Kidney (tissue), 14 donors: ENCODE results near the gene MPHOSPH9. TPM values are rescaled to one million over a fixed set of nuclear protein-coding genes. Genes with fewer than 3 reads are reported as not detected.

Source experiments
- DNase-seq, 5 donors: peaks; one replicate each; pipeline ENCODE4 v3.0.0-alpha.2; 2013 to 2020
- FAIRE-seq: peaks from 2 replicates; lab custom pipeline; 2012; peaks lifted over from hg19 to GRCh38; lab: Jason Lieb, UNC
- H3K27ac ChIP-seq, 2 donors: one replicate each; pipeline ENCODE4 v1.7.0; 2013; ENCODE audit warnings: low read depth in 2 of 2, low read length in 2 of 2, inconsistent platforms in 1 of 2
- H3K27me3 ChIP-seq: one replicate; pipeline ENCODE4 v1.7.1; 2013; ENCODE audit warnings: low read length, inconsistent platforms; ENCODE audit not compliant: control insufficient read depth, insufficient read depth
- H3K36me3 ChIP-seq, 3 donors: one replicate each; pipeline versions ENCODE4 v1.7.0 to v1.7.1; 2013; ENCODE audit warnings: low read length in 3 of 3, control low read depth in 1 of 3, inconsistent platforms in 1 of 3; ENCODE audit not compliant: insufficient read depth in 3 of 3, control insufficient read depth in 2 of 3
- H3K4me1 ChIP-seq, 3 donors: one replicate each; pipeline versions ENCODE4 v1.7.0 to v1.7.1; 2013; ENCODE audit warnings: low read length in 3 of 3, inconsistent platforms in 1 of 3, low read depth in 1 of 3; ENCODE audit not compliant: control insufficient read depth in 2 of 3, insufficient read depth in 2 of 3
- H3K4me3 ChIP-seq, 3 donors: one replicate each; pipeline versions ENCODE4 v1.7.0 to v1.8.1; 2013; ENCODE audit warnings: low read length in 3 of 3, control low read depth in 1 of 3, inconsistent platforms in 1 of 3
- H3K9ac ChIP-seq, 3 donors: one replicate each; pipeline versions ENCODE4 v1.7.0 to v1.7.1; 2013; ENCODE audit warnings: low read length in 3 of 3, control low read depth in 1 of 3, inconsistent platforms in 1 of 3
- H3K9me3 ChIP-seq, 3 donors: one replicate each; pipeline versions ENCODE4 v1.7.0 to v1.7.1; 2013; ENCODE audit warnings: low read length in 3 of 3, control low read depth in 1 of 3, inconsistent platforms in 1 of 3; ENCODE audit not compliant: control insufficient read depth in 2 of 3, insufficient read depth in 1 of 3
- intact Hi-C: fragments of 100-400 bp; cut with DNase I; formaldehyde crosslinking; loops from one replicate; pipeline ENCODE4 v1.11.1; 2022
- polyA plus RNA-seq: library from polyadenylated mRNA; stranded (reverse); fragments of 350-450 nt; fragmentation: Illumina TruSeq; extraction: RNeasy Lipid Tissue Mini Kit (QIAGEN cat#74804); gene quantifications from one replicate; pipeline ENCODE4 v1.2.3, GENCODE V29; 2014; ENCODE audit warnings: low read depth, low replicate concordance; ENCODE audit not compliant: insufficient read depth
- total RNA-seq: library from RNA; stranded (reverse); fragmentation: NEBNext Ultra II Directional; extraction: Animal tissue kit (Norgen Biotek cat#: 25700); gene quantifications from one replicate; pipeline ENCODE4 v1.2.1, GENCODE V29; 2021
- TF ChIP-seq, protein P1 (sequence below): IDR thresholded peaks from 3 replicates; pipeline ENCODE4 v1.5.1; 2012; ENCODE audit warnings: mild to moderate bottlenecking, moderate library complexity, borderline replicate concordance; ENCODE audit not compliant: insufficient read depth; ENCODE audit errors: extremely low read depth
- donor health status: control.
- donor health status: control.
- donor health status: control.
- donor health status: control.
- donor health status: control.
- donor health status: DM: yes; HTN: yes; CAD: no.
- donor health status: Normal renal cell carcinoma (clear cell type).

MPHOSPH9 gene
- total and polyA plus RNA-seq, 2 donors from 2014 or later, result 7.2 to 25.2 TPM

- peak in 1 of 5 donors; percentile 81 for DNase-seq
- Histone ChIP-seq H3K4me3 (peak overlapping the region; percentile 80 to 98 (median 96)), H3K9me3 (no peaks in the 10 kb centered on the region), H3K27ac (peak overlapping the region; percentile 27 to 94), H3K27me3 (no peaks in the 10 kb centered on the region), H3K36me3 (no peaks in the 10 kb centered on the region), H3K4me1 (peaks cover 0 to 11% (median 5%) of the 10 kb centered on the region in 3 donors), H3K9ac (peak overlapping the region; percentile 52 to 93 (median 75))
- no peak for FAIRE-seq
- intact Hi-C loops, result no loop called here
- TF ChIP-seq, protein P1, sequence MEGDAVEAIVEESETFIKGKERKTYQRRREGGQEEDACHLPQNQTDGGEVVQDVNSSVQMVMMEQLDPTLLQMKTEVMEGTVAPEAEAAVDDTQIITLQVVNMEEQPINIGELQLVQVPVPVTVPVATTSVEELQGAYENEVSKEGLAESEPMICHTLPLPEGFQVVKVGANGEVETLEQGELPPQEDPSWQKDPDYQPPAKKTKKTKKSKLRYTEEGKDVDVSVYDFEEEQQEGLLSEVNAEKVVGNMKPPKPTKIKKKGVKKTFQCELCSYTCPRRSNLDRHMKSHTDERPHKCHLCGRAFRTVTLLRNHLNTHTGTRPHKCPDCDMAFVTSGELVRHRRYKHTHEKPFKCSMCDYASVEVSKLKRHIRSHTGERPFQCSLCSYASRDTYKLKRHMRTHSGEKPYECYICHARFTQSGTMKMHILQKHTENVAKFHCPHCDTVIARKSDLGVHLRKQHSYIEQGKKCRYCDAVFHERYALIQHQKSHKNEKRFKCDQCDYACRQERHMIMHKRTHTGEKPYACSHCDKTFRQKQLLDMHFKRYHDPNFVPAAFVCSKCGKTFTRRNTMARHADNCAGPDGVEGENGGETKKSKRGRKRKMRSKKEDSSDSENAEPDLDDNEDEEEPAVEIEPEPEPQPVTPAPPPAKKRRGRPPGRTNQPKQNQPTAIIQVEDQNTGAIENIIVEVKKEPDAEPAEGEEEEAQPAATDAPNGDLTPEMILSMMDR, result no peak
Observed at GRCh38 chr12:123232472-123232806, 502 bp downstream of the MPHOSPH9 start.

GRCh38 chr12:123231931-123232330 lies 1.0 kb downstream of the MPHOSPH9 start:
- TF ChIP-seq, protein P1, result no peak
- intact Hi-C loops, result no loop called here
- Histone ChIP-seq H3K27me3 (no peaks in the 10 kb centered on the region), H3K9me3 (no peaks in the 10 kb centered on the region), H3K27ac (no peak overlapping the region), H3K4me1 (peaks cover 0 to 10% (median 5%) of the 10 kb centered on the region in 3 donors), H3K36me3 (no peaks in the 10 kb centered on the region), H3K9ac (peak overlapping the region; percentile 52 to 93 (median 75)), H3K4me3 (peak overlapping the region; percentile 80 to 98 (median 96))
- DNase-seq, result peak in 2 of 5 donors; percentile 46 to 56
- FAIRE-seq, result no peak

- Histone ChIP-seq H3K4me1 (peaks cover 0 to 7% (median 5%) of the 10 kb centered on the region in 3 donors), H3K27me3 (no peaks in the 10 kb centered on the region), H3K9ac (no peak overlapping the region), H3K9me3 (no peaks in the 10 kb centered on the region), H3K27ac (no peak overlapping the region), H3K36me3 (peaks cover 0 to 3% (median 0%) of the 10 kb centered on the region in 3 donors), H3K4me3 (no peak overlapping the region)
- intact Hi-C loops, result no loop called here
- DNase-seq (no peak), FAIRE-seq (no peak)
- TF ChIP-seq, protein P1, result no peak
Observed at GRCh38 chr12:123229051-123229450, 3.9 kb downstream of the MPHOSPH9 start.
